ENCODE data around the gene PRR20G.

DNA sequence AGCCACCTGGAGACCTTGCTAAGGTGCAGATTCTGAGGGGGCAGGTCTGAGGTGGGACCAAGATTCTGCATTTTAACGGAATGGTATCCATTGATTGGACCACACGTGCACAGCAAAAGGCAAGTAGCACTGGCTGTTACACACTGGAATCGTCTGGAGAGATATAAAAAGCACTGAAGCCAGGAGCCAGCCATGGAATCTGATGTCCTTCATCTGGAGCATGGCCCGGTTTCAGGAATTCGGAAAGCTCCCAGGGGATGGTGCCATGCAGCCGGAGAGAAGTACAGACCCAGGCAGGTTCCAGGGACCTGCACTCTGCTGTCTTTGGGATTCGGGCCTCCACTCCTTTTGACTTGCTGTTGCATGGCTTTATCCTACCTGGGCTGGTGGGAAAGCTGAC lies 28.8 kb upstream of the PRR20G start:
- no peak for TF ChIP-seq EZH2 (IDR thresholded peaks at IDR 0.05; ENCODE audit: low read length, missing control alignments)
- TF ChIP-seq, protein P1, sequence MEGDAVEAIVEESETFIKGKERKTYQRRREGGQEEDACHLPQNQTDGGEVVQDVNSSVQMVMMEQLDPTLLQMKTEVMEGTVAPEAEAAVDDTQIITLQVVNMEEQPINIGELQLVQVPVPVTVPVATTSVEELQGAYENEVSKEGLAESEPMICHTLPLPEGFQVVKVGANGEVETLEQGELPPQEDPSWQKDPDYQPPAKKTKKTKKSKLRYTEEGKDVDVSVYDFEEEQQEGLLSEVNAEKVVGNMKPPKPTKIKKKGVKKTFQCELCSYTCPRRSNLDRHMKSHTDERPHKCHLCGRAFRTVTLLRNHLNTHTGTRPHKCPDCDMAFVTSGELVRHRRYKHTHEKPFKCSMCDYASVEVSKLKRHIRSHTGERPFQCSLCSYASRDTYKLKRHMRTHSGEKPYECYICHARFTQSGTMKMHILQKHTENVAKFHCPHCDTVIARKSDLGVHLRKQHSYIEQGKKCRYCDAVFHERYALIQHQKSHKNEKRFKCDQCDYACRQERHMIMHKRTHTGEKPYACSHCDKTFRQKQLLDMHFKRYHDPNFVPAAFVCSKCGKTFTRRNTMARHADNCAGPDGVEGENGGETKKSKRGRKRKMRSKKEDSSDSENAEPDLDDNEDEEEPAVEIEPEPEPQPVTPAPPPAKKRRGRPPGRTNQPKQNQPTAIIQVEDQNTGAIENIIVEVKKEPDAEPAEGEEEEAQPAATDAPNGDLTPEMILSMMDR (conservative IDR thresholded peaks at IDR 0.05 in 1 of 2, IDR thresholded peaks at IDR 0.05 in 1 of 2; ENCODE audit: low read depth in 1 of 2, low read length in 2 of 2), result no peak

All from fibroblast of lung (primary cell).